Ishikawa (cell line): ENCODE data around the gene PLXDC2.

Experiments used
- CEBPB ChIP-seq: IDR thresholded peaks from 2 replicates; pipeline ENCODE4 v1.6.1; 2012
- CREB1 ChIP-seq: IDR thresholded peaks from 2 replicates; pipeline ENCODE4 v1.6.1; 2012; ENCODE audit warnings: low read depth
- EGR1 ChIP-seq: IDR thresholded peaks from 2 replicates; pipeline ENCODE4 v1.6.1; 2012
- EP300 ChIP-seq: IDR thresholded peaks from 2 replicates; pipeline ENCODE4 v1.6.1; 2012; ENCODE audit warnings: borderline replicate concordance
- FOXM1 ChIP-seq: IDR thresholded peaks from 2 replicates; pipeline ENCODE4 v1.6.1; 2012; ENCODE audit warnings: low read depth, borderline replicate concordance
- MAX ChIP-seq: IDR thresholded peaks from 2 replicates; pipeline ENCODE4 v1.6.1; 2012
- NFIC ChIP-seq: IDR thresholded peaks from 2 replicates; pipeline ENCODE4 v1.6.1; 2012
- RAD21 ChIP-seq: IDR thresholded peaks from 2 replicates; pipeline ENCODE4 v1.6.1; 2012; ENCODE audit warnings: low read depth
- REST ChIP-seq: IDR thresholded peaks from 2 replicates; pipeline ENCODE4 v1.6.1; 2012; ENCODE audit warnings: low read depth, mild to moderate bottlenecking
- TCF12 ChIP-seq: IDR thresholded peaks from 2 replicates; pipeline ENCODE4 v1.6.1; 2012; ENCODE audit warnings: low read depth
- TEAD4 ChIP-seq: IDR thresholded peaks from 2 replicates; pipeline ENCODE4 v1.6.1; 2012
- USF1 ChIP-seq: IDR thresholded peaks from 2 replicates; pipeline ENCODE4 v1.6.1; 2012
- YY1 ChIP-seq: IDR thresholded peaks from 2 replicates; pipeline ENCODE4 v1.6.1; 2012; ENCODE audit warnings: low read depth
- ZBTB7A ChIP-seq: IDR thresholded peaks from 2 replicates; pipeline ENCODE4 v1.6.1; 2012; ENCODE audit warnings: low read depth

- no peak for TF ChIP-seq YY1
- no peak for TF ChIP-seq REST
- TF ChIP-seq EP300 = no peak
- TF ChIP-seq TEAD4 = no peak
- no peak for TF ChIP-seq RAD21
- TF ChIP-seq FOXM1 = no peak
- no peak for TF ChIP-seq CEBPB
- TF ChIP-seq CREB1 = no peak
- no peak for TF ChIP-seq TCF12
- no peak for TF ChIP-seq MAX
- no peak for TF ChIP-seq ZBTB7A
- TF ChIP-seq EGR1 = no peak
- TF ChIP-seq NFIC = no peak
- TF ChIP-seq USF1 = no peak
These were observed 154.0 kb downstream of the PLXDC2 start for GRCh38 chr10:19970256-19970655.
